Inferior parietal cortex (tissue), 1 donor: ENCODE data around the gene BCL11A.

Source experiments
- DNase-seq: peaks from one replicate; pipeline ENCODE4 v3.0.0-alpha.2; 2016; ENCODE audit errors: extremely low spot score

BCL11A gene

DNA sequence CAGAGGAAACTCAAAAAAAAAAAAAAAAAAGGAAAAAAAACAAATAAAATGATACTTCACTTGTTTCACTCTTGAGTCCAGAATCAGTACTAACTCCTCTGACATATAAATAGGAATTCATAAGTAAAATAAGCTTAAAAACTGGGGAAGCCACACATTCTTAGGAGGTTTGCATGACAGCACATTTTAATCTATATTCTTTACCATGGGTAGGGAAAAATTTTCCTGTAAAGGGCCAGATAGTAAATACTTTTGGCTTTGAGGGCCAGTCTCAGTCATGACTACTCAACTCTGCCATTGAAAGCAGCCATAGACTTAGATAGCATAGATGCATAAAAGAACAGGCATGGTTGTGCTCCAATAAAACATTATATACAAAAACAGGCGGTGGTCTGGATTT lies 145.2 kb downstream of the BCL11A start:
- DNase-seq: no peak

DNA sequence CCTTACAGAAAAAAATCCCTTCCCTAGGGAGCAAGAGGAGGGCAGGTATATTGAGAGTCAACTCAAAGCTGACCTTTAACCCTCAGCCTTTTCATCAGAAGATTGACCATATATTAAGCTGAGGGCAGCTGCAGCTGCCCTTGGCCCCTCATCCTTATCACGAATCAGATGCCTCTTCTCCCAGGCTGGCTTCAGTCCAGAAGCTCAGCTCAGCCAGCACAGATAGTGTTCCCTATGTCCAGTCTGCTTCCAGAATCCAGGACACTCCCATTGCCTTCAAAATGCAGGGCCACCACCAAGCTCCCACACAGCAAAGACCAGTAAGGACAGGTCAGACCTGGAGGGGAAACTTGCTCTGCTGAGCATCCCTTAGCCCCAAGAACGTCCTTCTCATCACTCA lies 146.1 kb downstream of the BCL11A start:
- no peak for DNase-seq

DNA sequence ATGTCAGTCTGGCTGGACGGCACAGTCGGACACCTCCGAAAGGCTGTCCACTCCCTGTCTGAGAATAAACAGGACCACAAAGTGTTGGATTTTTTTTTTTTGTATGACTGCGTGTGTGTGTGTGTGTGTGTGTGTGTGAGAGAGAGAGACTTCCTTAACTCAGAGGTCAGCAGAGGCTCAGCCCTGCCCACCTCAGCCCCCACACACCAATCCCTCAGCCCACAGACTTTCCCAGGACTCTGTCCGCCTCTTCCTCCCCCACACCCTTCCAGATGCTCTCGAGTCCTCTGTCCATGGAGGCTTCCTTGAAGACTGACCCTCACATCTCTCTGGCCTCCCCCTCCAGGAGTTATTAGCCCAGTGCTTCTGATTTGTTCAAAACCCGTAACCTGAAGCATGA lies 147.3 kb downstream of the BCL11A start:
- no peak for DNase-seq

DNA sequence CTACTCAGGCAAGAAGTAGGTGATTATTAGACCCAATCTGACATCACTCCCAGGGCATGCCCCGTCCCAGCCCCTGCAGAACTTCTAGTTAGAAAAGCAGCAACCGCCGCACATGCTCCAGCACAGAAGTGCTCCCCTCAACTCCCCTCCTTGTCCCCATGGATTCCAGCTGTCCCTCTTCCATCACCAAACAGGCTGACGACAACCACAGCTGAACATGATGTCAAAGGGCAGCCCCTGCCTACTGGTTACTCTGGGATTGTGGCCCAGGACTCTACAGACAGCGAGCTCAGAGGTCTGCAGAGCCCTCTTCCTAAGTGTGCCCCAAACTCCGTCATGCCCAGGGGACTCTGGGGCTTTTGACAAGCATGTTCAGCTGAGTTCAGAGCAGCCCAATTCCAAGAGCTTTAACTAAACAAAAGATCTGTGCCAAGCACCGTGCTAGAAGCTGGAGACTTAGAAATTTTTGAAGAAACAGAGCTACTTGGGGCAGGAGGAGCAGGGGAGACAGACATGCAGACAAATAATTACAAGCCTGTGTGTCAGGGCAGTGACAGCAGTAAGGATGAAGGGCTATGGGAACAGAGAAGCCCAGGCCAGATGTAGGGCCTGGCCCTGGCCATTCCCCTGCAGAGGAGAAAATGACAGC lies 148.1 kb downstream of the BCL11A start:
- no peak for DNase-seq
